Hypothalamus (tissue), 51 donors: Measurements from ENCODE around the gene TMEM40.
"Not testable (repeated sequence)": the region's sequence is repeated elsewhere in the genome, so short reads cannot be mapped to it uniquely, and the experiment has no call there.

Experiments used
- DNase-seq, 51 donors: peaks; one replicate each; lab custom pipeline; 2025; lab: John Stamatoyannopoulos, UW

The TMEM40 gene

GRCh38 chr3:12752809-12753208 is 6.2 kb downstream of the TMEM40 start:
- DNase-seq, result no peak

- no peak for DNase-seq
Observed at GRCh38 chr3:12752102-12752501, 7.0 kb downstream of the TMEM40 start.

DNA sequence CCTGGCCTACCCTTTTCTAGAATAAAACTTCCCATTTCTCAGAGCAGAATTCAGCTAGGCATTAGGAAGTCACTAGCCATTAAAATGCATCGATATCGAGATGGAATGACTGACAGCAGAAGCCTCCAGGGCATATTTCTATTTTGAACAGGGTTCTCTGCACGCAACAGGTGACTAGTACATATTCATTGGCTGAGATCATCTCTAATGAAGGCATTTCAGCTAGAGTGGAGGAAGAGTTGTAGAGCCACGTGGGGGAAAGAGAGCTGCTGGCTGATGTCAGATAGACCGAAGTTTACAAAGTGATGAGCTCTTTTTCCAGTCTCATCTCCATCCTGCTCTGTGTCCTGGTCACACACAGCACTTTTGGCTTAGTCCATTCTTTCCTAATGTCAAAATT is 7.5 kb downstream of the TMEM40 start:
- DNase-seq, result no peak

GRCh38 chr3:12750658-12751071 is 8.4 kb downstream of the TMEM40 start:
- no peak for DNase-seq

- DNase-seq, result no peak
Observed at GRCh38 chr3:12750223-12750622, 8.8 kb downstream of the TMEM40 start.

DNA sequence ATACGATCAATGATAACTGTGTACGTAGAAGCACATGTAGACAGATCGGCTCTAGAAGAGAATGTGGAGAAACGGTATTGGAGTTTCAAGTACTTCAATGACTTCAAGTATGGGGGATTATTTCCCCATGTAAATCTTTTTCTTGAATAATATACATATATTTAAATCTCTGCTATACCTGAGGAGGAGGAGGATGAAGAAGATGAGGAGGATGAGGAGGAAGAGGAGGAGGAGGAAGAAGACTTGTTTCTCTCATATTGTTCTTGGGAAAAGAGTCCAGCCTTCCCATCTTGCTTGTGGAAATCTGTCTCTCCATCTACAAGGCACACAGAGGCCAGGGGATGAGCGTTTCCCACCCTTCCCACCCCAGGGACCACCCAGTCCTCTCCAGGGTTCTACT is 10.6 kb downstream of the TMEM40 start:
- DNase-seq, result no peak

GRCh38 chr3:12746419-12746818 is 12.6 kb downstream of the TMEM40 start:
- DNase-seq, result no peak

DNA sequence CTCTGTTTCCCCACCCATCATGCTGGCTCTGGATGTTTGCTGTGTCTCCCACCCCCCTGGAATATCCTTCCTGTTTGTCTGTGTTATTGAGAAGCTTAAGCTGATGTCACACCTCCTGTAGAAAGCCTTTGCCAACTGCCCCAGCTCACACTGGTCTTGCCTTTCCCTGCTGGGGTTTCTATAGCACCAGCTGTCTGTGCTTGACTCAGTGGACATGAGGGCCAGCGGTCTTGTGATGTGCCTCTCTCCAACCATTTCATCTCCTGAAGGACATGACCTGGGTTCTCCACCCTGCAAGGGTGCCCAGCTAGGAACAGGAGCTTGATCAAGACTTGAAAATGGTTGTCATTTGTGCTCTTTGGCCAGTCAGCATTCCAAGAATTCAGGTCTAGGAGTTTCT is 14.7 kb downstream of the TMEM40 start:
- no peak for DNase-seq

- DNase-seq, result no peak
Observed at GRCh38 chr3:12743583-12743982, 15.5 kb downstream of the TMEM40 start.

- DNase-seq, result no peak
Observed at GRCh38 chr3:12742330-12743107, 16.5 kb downstream of the TMEM40 start.

GRCh38 chr3:12741209-12741608 is 17.9 kb downstream of the TMEM40 start:
- no peak for DNase-seq

DNA sequence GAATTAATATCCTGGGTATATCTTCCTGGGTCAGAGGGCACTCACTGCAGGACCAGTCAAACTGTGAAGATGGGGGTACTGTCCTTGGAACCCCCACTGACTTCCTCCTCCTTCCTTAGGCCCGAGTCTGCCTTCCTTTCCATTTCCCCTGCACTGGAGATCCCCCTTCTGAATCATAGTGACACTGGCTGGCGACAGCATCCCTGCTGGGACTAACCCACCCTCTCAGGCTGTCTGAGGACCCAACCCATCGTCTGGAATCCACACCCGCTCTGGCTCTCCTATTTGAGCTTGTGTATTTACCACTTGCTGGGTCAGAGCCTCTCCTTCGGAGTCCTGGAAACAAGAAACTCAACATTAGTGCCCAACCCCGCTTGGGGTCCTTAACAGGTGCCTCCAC is 21.2 kb downstream of the TMEM40 start:
- DNase-seq, result no peak

GRCh38 chr3:12737319-12737718 is 21.7 kb downstream of the TMEM40 start:
- DNase-seq, result no peak

DNA sequence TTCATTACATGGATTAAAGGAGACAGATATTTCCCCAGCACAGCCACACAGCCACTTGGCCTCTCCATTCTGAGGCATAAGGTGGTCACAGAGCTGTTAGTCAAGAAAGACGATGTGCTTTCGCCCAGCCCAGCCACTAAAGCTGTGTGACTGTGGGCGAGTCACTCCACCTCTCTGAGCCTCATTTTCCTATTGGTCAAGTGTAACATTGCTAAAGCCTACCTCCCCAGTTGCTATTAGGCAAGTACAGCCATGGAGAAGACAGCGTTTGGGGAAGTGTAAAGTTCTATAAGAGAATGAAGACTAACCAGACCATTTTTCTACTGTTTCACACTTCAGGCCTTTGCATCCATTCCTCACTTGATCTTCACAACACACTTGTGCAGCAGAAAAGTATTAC is 24.1 kb downstream of the TMEM40 start:
- DNase-seq, result no peak

DNA sequence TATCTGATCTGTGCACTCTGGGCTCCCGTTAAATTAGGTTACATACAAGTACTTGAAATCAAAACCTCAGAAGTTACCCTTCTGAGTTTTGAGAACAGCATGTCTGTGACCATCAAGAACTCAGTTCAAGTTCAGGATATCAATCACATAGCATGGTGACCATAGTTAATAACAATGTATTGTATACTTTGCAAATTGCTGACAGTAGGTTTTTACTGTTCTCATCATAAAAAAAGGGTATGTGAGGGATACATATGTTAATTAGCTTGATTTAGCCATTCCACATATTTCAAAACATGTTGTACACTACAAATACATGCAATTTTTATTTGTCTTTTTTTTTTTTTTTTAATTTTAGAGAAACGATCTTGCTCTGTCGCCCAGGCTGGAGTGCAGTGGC is 25.5 kb downstream of the TMEM40 start:
- DNase-seq, result no peak

GRCh38 chr3:12730506-12731242 is 28.4 kb downstream of the TMEM40 start:
- no peak for DNase-seq

DNA sequence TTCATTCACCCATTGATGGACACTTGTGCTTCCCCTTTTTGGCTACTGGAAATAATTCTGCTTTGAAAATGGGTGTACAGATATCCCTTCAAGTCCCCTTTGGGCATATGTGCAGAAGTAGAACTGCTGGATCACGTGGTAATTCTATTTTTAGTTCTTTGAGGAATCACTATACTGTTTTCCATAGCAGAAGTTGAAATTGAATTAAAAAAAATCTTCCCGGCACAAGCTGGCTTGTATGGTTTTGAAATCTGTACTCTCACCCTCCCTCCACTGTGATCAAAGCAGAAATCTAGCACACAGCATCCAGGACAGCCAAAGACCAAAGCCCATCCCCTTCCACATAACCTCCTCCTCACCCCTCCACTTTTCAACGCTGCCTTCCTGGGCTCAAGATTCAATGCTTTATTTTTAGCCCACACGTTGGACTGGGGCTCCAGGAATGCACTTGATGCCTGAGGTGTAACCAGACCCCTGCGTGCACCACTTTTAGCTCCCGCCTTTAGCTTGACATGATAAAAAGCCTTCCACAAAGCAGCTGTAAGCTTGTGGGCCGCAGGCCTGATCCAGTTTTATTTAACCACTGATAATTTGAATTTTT is 29.9 kb downstream of the TMEM40 start:
- DNase-seq, result no peak

- no peak for DNase-seq
Observed at GRCh38 chr3:12727937-12728336, 31.1 kb downstream of the TMEM40 start.

GRCh38 chr3:12727481-12727880 is 31.6 kb downstream of the TMEM40 start:
- DNase-seq, result no peak

- DNase-seq, result no peak
Observed at GRCh38 chr3:12725436-12725835, 33.6 kb downstream of the TMEM40 start.

DNA sequence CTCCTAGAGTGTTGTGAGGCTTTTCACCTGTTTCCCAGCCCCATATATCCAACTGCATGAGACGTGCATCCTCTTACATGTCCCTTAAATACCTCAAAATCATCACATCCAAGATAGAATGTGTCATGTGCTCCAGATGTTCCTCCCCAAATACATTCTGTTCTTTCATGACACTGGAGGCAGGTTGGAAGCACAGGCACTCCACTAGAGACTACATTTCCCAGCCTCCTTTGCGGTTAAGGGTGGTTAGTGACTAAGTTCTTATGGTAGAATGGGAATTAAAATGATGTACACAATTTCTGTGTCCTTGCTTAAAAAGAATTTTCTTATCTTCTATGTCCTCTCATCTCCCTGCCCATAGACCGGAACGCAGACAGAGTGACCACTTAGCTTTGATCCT is 34.3 kb downstream of the TMEM40 start:
- no peak for DNase-seq

DNA sequence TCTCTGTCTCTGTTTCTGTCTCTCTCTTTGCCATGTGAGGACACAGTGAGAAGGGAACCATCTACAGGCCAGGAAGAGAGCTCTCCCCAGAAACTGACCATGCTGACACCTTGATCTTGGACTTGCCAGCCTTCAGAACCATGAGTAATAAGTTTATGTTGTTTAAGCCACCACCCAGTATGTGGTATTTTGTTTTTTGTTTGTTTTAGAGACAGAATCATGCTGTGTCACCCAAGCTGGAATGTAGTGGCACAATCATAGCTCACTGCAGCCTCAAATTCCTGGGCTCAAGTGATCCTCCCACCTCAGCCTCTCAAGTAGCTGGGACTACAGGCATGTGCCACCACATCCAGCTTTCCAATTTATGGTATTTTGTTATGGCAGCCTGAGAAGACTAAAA is 35.7 kb downstream of the TMEM40 start:
- not testable (repeated sequence) for DNase-seq
